Occipital lobe (tissue), 2 donors: ENCODE measurements around the gene ZNF180. TPM values are rescaled to one million over a fixed set of nuclear protein-coding genes. Genes with fewer than 3 reads are reported as not detected.
A peak's percentile ranks its signal among the peaks of the same experiment; 100 is the strongest.
"Not testable (repeated sequence)": the region's sequence is repeated elsewhere in the genome, so short reads cannot be mapped to it uniquely, and the experiment has no call there.

Source experiments
- DNase-seq: peaks from one replicate; lab custom pipeline; 2025; lab: John Stamatoyannopoulos, UW
- total RNA-seq: library from RNA; depleted of rRNA; stranded (reverse); fragments of >200 nt; gene quantifications from one replicate; pipeline ENCODE4 v1.2.3, GENCODE V29; 2014

The ZNF180 gene
- total RNA-seq, 1 donor from 2014 or later: 19.5 TPM

- no peak for DNase-seq
Observed at GRCh38 chr19:44498988-44499387, 1.3 kb downstream of the ZNF180 start.

- DNase-seq: no peak
Observed at GRCh38 chr19:44496711-44497110, 3.6 kb downstream of the ZNF180 start.

GRCh38 chr19:44476559-44477408 is 23.5 kb downstream of the ZNF180 start:
- DNase-seq: no peak

GRCh38 chr19:44468730-44469129 is 31.6 kb downstream of the ZNF180 start:
- DNase-seq: not testable (repeated sequence)

- not testable (repeated sequence) for DNase-seq
Observed at GRCh38 chr19:44462600-44463286, 37.6 kb downstream of the ZNF180 start.

GRCh38 chr19:44456016-44456415 is 44.3 kb downstream of the ZNF180 start:
- not testable (repeated sequence) for DNase-seq

- no peak for DNase-seq
Observed at GRCh38 chr19:44455100-44455499, 45.2 kb downstream of the ZNF180 start.

- DNase-seq: no peak
Observed at GRCh38 chr19:44452367-44452766, 48.0 kb downstream of the ZNF180 start.

- no peak for DNase-seq
Observed at GRCh38 chr19:44451687-44452086, 48.6 kb downstream of the ZNF180 start.

GRCh38 chr19:44447916-44448674 is 52.2 kb downstream of the ZNF180 start, which contains the start of gene ZNF229:
Gene ZNF229 (minus strand): TSS chr19:44448472. CDS start chr19:44442847, 5,625 bp downstream.
- DNase-seq: peak; percentile 57

GRCh38 chr19:44438441-44438840 is 61.9 kb downstream of the ZNF180 start:
- no peak for DNase-seq

- no peak for DNase-seq
Observed at GRCh38 chr19:44435441-44435840, 64.9 kb downstream of the ZNF180 start.

- DNase-seq: no peak
Observed at GRCh38 chr19:44430956-44431355, 69.4 kb downstream of the ZNF180 start.

Other genes with a start within 250 kb of the ZNF180 start
- 13.1 TPM for gene ZNF233, start 240.6 kb downstream of the ZNF180 start, total RNA-seq
- 19.0 TPM for gene ZNF235, start 195.5 kb downstream of the ZNF180 start, total RNA-seq
- gene ZNF112, start 143.8 kb downstream of the ZNF180 start, total RNA-seq: 24.8 TPM
- gene ZNF285, start 98.9 kb downstream of the ZNF180 start, total RNA-seq: 36.3 TPM
- 23.1 TPM for gene ZNF229, start 52.0 kb downstream of the ZNF180 start, total RNA-seq
- gene CEACAM20, start 29.2 kb upstream of the ZNF180 start, total RNA-seq: not detected
- not detected for gene IGSF23, start 113.0 kb upstream of the ZNF180 start, total RNA-seq
- 26.5 TPM for gene PVR, start 143.4 kb upstream of the ZNF180 start, total RNA-seq
- 2.0 TPM for gene CEACAM19, start 171.0 kb upstream of the ZNF180 start, total RNA-seq
- gene CEACAM16, start 198.6 kb upstream of the ZNF180 start, total RNA-seq: not detected
- not detected for gene BCL3, start 248.2 kb upstream of the ZNF180 start, total RNA-seq